Peyer's patch (tissue), 4 donors: ENCODE measurements around the gene TMX1.

Experiments
- POLR2A ChIP-seq, 2 donors: fragments of 450-650 bp; IDR thresholded peaks; one replicate each; pipeline ENCODE4 v1.5.1; 2017; ENCODE audit warnings: antibody characterized with exemption in 2 of 2, mild to moderate bottlenecking in 2 of 2, moderate library complexity in 2 of 2
- TF ChIP-seq, protein P1 (sequence below), 6 experiments: fragments of 450-650 bp in 4 of 6; fragments of 200-600 bp in 2 of 6; sonication (generic) in 1 of 6; IDR thresholded peaks; one replicate each; pipeline ENCODE4 v1.5.1; 2017 to 2019; ENCODE audit warnings: antibody characterized with exemption in 6 of 6, mild to moderate bottlenecking in 3 of 6, moderate library complexity in 1 of 6

DNA sequence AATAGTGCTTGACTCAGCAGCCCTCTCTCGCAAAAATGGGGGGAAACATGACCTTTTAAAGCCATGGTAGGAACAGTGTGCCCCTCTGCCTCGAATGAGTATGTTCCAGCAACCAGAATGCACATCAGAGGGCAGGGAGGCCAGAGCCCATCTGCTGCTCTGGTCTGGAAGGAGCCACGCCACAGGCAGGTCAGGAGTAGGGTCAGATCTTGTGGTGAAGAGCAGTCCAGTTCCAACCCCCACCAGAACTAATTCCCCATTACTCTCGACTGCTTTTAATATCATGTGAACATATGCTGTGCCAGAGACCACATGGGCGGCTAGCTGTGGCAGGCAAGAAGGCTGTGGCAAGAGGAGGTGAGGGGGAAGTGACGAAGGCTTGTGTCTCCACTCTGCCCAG lies 34.6 kb upstream of the TMX1 start:
- no peak for TF ChIP-seq POLR2A (IDR thresholded peaks at IDR 0.05)
- TF ChIP-seq, protein P1, sequence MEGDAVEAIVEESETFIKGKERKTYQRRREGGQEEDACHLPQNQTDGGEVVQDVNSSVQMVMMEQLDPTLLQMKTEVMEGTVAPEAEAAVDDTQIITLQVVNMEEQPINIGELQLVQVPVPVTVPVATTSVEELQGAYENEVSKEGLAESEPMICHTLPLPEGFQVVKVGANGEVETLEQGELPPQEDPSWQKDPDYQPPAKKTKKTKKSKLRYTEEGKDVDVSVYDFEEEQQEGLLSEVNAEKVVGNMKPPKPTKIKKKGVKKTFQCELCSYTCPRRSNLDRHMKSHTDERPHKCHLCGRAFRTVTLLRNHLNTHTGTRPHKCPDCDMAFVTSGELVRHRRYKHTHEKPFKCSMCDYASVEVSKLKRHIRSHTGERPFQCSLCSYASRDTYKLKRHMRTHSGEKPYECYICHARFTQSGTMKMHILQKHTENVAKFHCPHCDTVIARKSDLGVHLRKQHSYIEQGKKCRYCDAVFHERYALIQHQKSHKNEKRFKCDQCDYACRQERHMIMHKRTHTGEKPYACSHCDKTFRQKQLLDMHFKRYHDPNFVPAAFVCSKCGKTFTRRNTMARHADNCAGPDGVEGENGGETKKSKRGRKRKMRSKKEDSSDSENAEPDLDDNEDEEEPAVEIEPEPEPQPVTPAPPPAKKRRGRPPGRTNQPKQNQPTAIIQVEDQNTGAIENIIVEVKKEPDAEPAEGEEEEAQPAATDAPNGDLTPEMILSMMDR (IDR thresholded peaks at IDR 0.05), result no peak
